Activated CD8-positive, alpha-beta memory T cell treated with anti-CD3 and anti-CD28 coated beads, Interleukin-2, amount 50 U/mL, for 24 hours (primary cell): ENCODE measurements around the gene FCAMR.

Experiments
- DNase-seq: peaks from one replicate; pipeline ENCODE4 v3.0.0-alpha.2; 2020; ENCODE audit errors: extremely low read depth

Gene FCAMR

GRCh38 chr1:206955476-206956451 lies 14.5 kb downstream of the FCAMR start:
- DNase-seq = no peak

DNA sequence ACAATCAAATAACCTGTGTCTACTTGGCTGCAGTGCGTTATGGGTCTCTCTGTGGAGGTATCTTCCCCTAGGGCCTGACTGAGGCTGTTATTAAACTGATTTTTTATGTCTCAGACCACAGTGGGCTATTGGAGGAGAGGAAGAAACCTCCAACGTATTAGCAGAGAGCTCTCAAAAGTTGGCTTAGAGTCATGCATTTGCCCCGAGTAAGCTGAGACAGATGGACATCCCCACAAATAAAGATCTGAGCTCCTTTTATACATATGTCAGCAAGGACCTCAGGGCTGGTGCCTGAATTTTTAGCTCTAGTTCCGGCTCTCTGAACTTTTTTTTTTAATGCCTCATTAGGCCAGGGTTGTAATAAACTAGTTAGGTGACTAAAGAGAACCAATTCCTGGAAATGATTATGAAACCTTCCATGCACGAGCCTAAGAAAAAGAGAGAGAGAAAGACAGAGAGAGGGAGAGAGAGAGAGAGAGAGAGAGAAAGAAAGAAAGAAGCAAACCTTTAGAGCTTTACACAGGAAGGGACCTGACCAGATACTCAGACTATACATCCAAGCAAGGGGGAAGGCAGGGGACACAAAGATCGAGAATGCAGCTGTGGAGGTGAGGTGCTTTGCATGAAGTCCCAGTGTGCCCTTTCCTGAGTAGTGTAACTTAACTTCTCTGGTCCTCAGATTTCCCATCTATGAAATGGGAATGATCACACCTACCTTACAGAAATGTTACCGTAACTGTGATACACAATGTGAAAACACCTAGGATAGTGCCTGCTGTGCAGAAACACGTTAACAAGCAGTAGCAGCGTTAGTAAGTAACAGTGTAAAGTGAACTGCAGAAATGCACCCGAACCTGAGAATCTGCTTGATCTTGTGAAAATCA lies 15.6 kb downstream of the FCAMR start:
- DNase-seq = no peak

GRCh38 chr1:206953626-206954025 lies 16.6 kb downstream of the FCAMR start:
- DNase-seq = no peak

- DNase-seq = no peak
Measured at GRCh38 chr1:206953126-206953525, 17.1 kb downstream of the FCAMR start.

- no peak for DNase-seq
Measured at GRCh38 chr1:206952171-206952570, 18.1 kb downstream of the FCAMR start.

- no peak for DNase-seq
Measured at GRCh38 chr1:206951318-206952100, 18.8 kb downstream of the FCAMR start.

DNA sequence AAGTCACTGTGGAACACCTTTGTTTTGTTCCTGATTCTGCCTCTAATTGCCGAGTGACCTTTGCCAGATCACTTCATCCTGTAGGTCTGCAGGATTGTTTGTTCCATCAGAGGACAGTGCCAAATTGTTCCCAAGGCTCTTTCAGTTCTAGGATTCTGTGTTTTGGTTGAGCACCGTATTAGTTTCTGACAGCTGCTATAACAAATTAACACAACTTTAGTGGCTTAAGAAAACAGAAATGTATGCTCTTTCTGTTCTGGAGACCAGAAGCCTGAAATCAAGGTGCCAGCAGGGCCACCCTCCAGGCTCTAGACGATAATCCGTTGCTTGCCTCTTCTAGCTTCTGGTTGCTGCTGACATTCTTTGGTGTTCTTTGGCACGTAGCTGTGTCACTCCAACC lies 20.6 kb downstream of the FCAMR start:
- no peak for DNase-seq

DNA sequence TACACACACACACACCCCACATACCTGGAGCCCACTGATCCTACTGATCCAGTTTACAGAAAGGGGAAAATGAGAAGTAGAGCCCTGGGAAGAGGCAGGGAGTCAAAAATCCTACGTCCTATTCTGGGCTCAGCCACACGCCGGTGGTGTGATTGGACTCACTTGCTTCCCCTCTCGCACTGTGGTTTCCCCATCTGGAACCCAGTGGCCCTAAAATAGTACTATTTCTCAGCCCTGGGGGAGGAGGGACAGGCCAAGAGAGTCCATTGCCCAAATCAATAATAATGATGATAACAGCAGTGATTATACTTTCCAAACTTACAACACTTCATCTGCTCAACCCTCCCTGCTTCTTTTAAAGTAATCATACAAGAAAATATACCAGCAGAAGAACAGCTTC lies 21.1 kb downstream of the FCAMR start:
- DNase-seq = no peak

GRCh38 chr1:206947255-206947654 lies 23.0 kb downstream of the FCAMR start:
- no peak for DNase-seq

DNA sequence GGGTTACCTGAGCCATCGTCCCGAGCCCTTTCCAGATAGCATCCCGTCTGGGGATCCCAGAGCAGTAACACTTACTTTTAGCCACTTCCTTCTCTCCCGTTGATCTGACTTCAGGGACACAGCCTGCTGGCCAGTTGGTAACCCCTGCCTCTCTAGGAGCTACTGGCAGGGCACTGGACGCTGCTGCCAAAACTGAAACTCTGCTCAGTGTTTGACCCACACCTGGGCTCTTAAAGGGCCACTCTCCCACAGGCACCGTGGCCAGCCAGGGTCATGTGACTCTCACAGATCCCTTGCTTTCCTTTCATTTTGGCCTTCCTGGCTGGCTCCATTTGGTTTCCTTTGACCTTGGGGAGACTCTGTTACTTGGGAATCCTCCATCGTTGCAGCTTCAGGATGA lies 24.0 kb downstream of the FCAMR start, which contains the start of gene PIGR:
Gene PIGR (minus strand): TSS at position 206 of the 400 bp plus-strand sequence. CDS start 5,935 bp downstream, outside the sequence.
- no peak for DNase-seq

- DNase-seq = no peak
Measured at GRCh38 chr1:206945779-206946178, 24.5 kb downstream of the FCAMR start.

DNA sequence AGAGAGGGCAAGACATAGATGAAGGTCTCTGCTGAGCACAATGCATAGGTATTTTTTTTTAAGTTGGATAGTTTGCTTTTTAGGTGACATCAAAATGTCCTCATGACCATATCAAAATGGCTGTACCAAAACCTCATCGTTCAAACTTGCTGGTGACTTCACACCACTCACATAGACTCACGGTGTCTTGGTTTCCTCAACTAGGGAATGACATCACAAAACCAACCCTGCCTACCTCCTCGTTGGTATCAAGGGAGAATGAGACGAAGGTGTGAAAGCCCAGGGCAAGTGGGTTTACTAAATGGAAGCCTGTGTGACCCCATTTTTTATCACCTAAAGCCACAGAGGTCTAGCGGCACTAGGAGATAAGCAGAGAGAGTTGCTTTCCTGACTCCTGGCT lies 25.6 kb downstream of the FCAMR start:
- no peak for DNase-seq

GRCh38 chr1:206941766-206942418 lies 28.4 kb downstream of the FCAMR start:
- DNase-seq = no peak

DNA sequence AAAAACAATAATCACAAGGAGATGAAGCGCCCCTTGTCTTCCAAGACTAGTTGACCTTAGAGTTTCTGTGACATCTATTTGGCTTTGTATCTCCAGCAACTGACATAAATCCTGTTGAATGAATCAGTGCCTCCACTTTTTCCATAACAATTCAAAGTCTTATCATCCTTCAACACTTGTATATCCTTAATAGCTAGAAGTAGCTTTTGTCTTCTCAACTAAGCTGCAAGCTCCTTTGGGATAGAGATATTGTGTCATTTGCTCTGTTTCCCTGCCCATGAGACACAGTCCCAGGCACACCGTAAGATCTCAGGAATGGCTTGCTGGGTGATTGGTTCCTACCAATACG lies 29.7 kb downstream of the FCAMR start:
- no peak for DNase-seq

DNA sequence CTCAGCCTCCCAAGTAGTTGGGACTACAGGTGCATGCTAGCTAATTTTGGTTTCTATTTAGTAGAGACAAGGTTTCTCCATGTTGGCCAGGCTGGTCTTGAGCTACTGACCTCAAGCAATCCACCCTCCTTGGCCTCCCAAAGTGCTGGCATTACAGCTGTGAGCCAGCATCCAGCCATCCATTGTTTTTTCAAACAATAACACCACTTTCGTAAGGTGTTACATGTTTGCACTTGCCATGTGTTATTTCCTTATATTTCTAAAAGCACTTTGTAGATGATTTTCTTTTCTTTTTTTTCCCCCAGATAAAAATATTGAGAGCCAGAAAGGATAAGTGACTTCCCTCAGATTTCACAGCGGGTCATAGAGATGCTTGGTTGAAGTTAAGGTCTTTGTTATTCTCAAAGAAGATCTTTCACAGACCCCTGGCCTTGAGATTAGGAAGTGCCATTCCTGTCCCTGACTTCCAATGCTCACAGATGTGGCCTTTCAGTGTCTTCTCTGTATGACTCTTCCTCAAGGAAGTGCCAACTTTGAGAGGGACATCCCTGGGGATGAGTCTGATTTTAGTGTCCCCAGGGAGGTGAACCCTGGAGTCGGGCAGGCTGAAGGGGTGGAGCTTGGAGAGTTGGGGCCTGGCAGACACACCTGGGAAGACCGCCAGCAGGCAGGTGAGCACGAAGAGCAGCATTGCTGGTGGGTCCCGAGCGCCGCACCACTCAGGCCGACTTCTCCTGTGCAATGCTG lies 30.2 kb downstream of the FCAMR start:
- DNase-seq = no peak

DNA sequence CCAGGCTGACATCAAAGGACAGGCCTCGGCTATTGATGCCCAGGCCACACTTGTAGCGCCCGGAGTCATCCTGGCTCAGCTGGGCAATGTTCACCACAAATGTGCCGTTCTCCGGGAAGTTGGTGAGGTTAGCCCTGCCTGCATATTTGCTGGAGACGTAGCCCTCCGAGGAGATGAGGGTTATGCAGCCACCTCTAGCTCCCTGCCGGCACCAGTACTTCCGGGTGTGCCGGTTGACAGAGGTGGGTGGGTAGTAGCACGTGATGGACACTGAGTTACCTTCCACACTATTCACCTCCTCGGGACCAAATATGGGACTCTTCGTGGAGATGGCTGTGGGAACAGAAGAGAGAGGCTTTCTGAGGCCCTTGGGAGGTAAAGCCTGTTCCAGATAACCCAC lies 31.1 kb downstream of the FCAMR start:
- no peak for DNase-seq

DNA sequence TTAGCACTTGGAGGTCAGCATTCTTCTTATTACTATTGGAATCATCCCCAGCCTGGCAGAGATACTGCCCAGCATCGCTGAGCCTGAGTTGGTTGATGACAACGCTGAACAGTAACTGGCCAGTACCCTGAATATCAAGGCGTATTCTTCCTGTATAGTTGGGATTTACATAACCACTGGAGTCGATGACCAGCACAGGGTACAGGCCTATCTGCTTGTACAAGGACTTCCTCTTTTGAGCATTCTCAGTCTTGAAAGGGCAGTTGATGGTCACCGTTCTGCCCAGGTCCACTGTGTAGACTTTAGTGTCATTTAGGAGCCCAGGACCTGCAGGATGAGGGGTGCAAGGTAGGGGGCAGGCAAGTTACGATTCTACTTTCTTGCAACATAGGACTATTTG lies 32.8 kb downstream of the FCAMR start:
- DNase-seq = no peak

DNA sequence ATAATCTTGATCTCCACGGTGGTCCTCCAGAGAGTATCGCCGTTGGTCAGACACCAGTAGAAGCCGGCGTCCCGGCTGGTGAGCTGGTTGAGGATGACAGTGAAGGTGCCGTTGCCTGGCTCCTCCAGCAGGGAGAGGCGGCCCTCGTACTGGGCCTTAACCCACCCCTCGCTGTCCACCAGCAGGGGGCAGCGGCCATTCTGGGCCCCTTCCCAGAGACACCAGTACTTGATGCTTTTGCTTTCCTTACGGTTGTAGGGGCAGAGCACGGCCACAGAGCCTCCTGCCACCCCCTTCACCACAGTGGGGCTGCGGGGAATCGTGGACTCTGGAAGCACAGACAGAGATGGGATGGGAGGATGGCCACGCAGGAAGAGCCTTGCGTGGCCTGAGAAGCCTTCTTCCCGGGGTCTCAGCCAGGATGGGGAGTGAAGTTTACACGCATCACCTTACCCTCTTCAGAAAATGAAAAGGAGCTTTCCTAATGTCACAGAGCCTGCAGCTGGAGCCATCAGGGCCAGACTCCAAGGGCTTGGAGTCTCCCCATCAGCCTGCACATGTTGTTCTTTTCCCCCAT lies 34.7 kb downstream of the FCAMR start:
- no peak for DNase-seq

DNA sequence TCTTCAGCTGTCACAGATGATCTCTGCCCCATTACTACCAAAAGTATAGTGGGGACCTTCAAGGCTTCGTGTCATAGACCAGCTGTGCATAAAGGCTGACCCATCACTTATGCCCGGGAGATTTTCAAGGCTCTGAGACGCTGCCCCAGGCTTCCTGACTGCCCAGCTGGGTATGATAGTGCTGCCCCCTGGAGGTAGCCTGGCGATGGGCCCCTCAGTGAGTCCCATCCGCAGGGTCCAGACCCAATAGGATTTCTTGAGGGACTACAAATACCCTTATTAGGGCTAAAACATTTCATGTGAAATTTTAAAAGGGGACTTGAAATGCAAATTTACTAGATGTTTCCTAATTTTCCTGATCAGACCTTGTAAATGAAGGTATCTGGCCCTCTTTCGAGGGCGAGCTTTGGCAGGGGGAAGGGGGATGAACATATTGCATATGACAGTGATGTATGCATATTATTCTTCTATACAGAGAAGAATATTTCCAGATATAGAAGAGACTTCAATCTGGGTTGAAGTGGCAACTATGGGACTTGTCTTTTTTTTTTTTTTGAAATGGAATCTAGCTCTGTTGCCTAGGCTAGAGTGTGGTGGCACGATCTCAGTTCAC lies 36.8 kb downstream of the FCAMR start:
- no peak for DNase-seq

DNA sequence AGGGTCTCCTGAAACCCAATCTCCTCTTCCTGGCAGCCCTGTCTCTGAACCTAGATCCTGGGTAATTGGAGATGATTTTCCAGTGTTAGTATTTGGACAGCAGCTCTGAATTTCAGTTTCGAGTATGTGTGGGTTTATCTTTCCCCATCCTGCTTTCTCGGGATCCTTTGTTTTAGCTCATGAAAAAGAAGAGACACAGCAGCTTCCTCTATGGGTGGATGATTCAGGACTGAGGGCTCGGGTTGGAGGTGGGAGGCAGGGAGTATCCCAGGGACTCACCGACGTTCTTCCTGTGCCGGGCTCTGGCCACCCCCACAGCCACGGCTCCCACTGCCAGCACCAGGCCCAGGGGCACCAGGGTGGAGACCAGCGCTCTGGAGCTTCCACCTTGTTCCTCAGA lies 38.1 kb downstream of the FCAMR start:
- no peak for DNase-seq
